CD4-positive, alpha-beta T cell (primary cell): Measurements from ENCODE around the gene TCFL5. TPM values are rescaled to one million over a fixed set of nuclear protein-coding genes. Genes with fewer than 3 reads are reported as not detected.

ENCODE experiments used
- ATAC-seq: fragments of 200-7000 bp; cut with Tn5 transposase; one replicate; pipeline ENCODE4 v1.10.0; 2022; ENCODE audit warnings: mild to moderate bottlenecking; ENCODE audit not compliant: poor library complexity
- CTCF ChIA-PET: fragments of 350-600 bp; sonication (Branson Sonifier 250); formaldehyde crosslinking; loops from one replicate; lab custom pipeline; 2021; ENCODE audit warnings: antibody characterized with exemption, inconsistent platforms; lab: Charles Lee
- POLR2A ChIA-PET: fragments of 350-600 bp; sonication (Branson Sonifier 250); formaldehyde crosslinking; loops from one replicate; lab custom pipeline; 2021; ENCODE audit warnings: antibody characterized with exemption, inconsistent platforms; lab: Charles Lee
- DNase-seq, 14 experiments: peaks; one replicate each; pipeline ENCODE4 v3.0.0-alpha.2; 2013 to 2020; ENCODE audit warnings: mixed read lengths in 2 of 14
- H3K27ac ChIP-seq, 2 donors: one replicate each; pipeline versions ENCODE4 v1.5.1 to v1.7.0; 2013; ENCODE audit warnings: low read length in 2 of 2, low read depth in 1 of 2, mild to moderate bottlenecking in 1 of 2
- H3K27me3 ChIP-seq, 2 experiments: 1 replicate in 1 of 2; 2 replicates in 1 of 2; pipeline versions ENCODE4 v1.6.1 to v1.7.0; 2013; ENCODE audit warnings: low read length in 2 of 2, control low read depth in 1 of 2, mild to moderate bottlenecking in 1 of 2, moderate library complexity in 1 of 2; ENCODE audit not compliant: insufficient read depth in 2 of 2, control insufficient read depth in 1 of 2
- H3K36me3 ChIP-seq: one replicate; pipeline ENCODE4 v1.6.1; 2013; ENCODE audit warnings: low read length, control low read depth; ENCODE audit not compliant: insufficient read depth
- H3K4me1 ChIP-seq: one replicate; pipeline ENCODE4 v1.6.1; 2013; ENCODE audit warnings: low read length, control low read depth; ENCODE audit not compliant: insufficient read depth
- H3K4me3 ChIP-seq: one replicate; pipeline ENCODE4 v1.5.1; 2013; ENCODE audit warnings: mild to moderate bottlenecking, low read length, moderate library complexity
- H3K9me3 ChIP-seq, 2 experiments: 1 replicate in 1 of 2; 2 replicates in 1 of 2; pipeline versions ENCODE4 v1.6.1 to v1.7.0; 2013; ENCODE audit warnings: low read length in 2 of 2, mild to moderate bottlenecking in 2 of 2, control low read depth in 1 of 2, moderate library complexity in 1 of 2; ENCODE audit not compliant: control insufficient read depth in 1 of 2, insufficient read depth in 1 of 2
- H3K27ac Mint-ChIP-seq: one replicate; pipeline ENCODE4 v1.8.0; 2020; ENCODE audit warnings: mixed read lengths
- H3K27me3 Mint-ChIP-seq: one replicate; pipeline ENCODE4 v1.8.0; 2021; ENCODE audit warnings: mixed read lengths
- H3K36me3 Mint-ChIP-seq: one replicate; pipeline ENCODE4 v1.8.0; 2021; ENCODE audit warnings: low read depth, mixed read lengths
- H3K4me1 Mint-ChIP-seq: one replicate; pipeline ENCODE4 v1.8.0; 2021; ENCODE audit warnings: low read depth, mixed read lengths
- H3K4me3 Mint-ChIP-seq: one replicate; pipeline ENCODE4 v1.8.0; 2020; ENCODE audit warnings: mild to moderate bottlenecking, mixed read lengths
- H3K9me3 Mint-ChIP-seq: one replicate; pipeline ENCODE4 v1.8.0; 2020; ENCODE audit warnings: mixed read lengths
- intact Hi-C, 2 experiments: fragments of 100-400 bp; cut with DNase I in 1 of 2; cut with micrococcal nuclease in 1 of 2; formaldehyde crosslinking; loops; one replicate each; pipeline versions ENCODE4 v1.15.1 to v1.9.0; 2023 to 2025; cut with DNase I, micrococcal nuclease
- total RNA-seq, 174 experiments: library from RNA in 2 of 174; stranded (reverse) in 2 of 174; gene quantifications; one replicate each; pipeline ENCODE4 v1.2.3 and lab custom pipeline; 2021 to 2026
- TF ChIP-seq, protein P1 (sequence below): fragments of 200-600 bp; IDR thresholded peaks from one replicate; pipeline ENCODE4 v1.8.0; 2022; ENCODE audit warnings: antibody characterized with exemption, mild to moderate bottlenecking

The TCFL5 gene
- total RNA-seq, 2 experiments from 2014 or later = 5.9 to 6.3 TPM

GRCh38 chr20:62830251-62830650 is 31.4 kb downstream of the TCFL5 start:
- ChIA-PET CTCF (no interaction called here), POLR2A (no interaction called here)
- H3K4me1 ChIP-seq = peaks cover 8% of the 10 kb centered on the region
- Mint-ChIP-seq H3K4me1 (peaks cover 14% of the 10 kb centered on the region), H3K9me3 (no peaks in the 10 kb centered on the region), H3K27me3 (no peaks in the 10 kb centered on the region), H3K36me3 (no peaks in the 10 kb centered on the region), H3K4me3 (no peak overlapping the region), H3K27ac (no peak overlapping the region)
- no peak overlapping the region for H3K27ac ChIP-seq
- H3K4me3 ChIP-seq = no peak overlapping the region
- intact Hi-C loops = no loop called here
- TF ChIP-seq, protein P1, sequence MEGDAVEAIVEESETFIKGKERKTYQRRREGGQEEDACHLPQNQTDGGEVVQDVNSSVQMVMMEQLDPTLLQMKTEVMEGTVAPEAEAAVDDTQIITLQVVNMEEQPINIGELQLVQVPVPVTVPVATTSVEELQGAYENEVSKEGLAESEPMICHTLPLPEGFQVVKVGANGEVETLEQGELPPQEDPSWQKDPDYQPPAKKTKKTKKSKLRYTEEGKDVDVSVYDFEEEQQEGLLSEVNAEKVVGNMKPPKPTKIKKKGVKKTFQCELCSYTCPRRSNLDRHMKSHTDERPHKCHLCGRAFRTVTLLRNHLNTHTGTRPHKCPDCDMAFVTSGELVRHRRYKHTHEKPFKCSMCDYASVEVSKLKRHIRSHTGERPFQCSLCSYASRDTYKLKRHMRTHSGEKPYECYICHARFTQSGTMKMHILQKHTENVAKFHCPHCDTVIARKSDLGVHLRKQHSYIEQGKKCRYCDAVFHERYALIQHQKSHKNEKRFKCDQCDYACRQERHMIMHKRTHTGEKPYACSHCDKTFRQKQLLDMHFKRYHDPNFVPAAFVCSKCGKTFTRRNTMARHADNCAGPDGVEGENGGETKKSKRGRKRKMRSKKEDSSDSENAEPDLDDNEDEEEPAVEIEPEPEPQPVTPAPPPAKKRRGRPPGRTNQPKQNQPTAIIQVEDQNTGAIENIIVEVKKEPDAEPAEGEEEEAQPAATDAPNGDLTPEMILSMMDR = no peak
- DNase-seq (peak in 1 of 14 experiments; percentile 24), ATAC-seq (no peak)
- no peaks in the 10 kb centered on the region for H3K9me3 ChIP-seq
- no peaks in the 10 kb centered on the region for H3K27me3 ChIP-seq
- H3K36me3 ChIP-seq = no peaks in the 10 kb centered on the region

DNA sequence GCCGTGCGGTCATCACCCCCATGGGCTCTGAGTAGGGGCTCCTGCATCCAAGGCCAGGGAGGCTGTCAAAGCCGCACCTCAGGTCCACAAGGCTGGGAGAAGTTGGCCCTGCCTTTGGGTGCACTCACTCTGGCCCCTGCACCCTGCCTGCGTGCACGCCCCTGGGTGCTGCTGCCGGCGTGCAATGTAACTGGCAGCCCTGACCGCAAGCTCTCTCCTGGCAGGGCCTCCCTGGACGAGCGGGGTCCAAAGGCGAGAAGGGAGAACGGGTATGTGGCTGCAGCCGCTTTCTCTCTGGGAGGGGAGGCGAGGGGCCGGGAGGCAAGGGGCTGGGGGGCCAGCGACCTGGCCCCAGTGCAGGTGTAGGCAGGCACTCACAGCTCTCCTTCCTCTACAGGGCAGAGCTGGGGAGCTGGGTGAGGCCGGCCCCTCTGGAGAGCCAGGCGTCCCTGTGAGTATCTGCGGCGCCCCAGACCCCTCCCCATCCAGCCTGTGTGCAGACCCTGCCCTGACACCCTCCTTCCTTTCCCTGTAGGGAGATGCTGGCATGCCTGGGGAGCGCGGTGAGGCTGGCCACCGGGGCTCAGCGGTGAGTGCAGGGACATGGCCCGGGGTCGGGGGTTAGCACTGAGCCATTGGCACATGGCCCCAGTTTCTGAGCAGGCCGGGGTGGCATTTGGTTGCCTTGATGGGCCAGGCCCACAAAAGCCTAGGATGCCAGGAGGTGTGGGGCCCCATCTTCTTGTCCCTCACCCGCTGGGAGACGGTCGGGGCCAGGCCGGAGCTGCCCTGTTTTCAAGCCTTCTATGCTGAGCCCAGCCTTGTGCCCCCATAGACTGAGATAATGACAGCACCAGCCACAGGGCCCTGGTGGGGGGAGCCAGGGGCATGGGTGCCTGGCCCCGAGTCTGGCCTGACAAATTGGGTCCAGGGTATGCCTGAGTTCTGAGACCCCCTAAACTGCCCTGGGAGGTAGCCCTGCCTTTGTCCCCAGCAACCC is 32.1 kb downstream of the TCFL5 start:
- DNase-seq = peak in 1 of 14 experiments; percentile 11
- no peaks in the 10 kb centered on the region for H3K27me3 ChIP-seq

GRCh38 chr20:62828511-62829230 is 33.0 kb downstream of the TCFL5 start:
- intact Hi-C loops = no loop called here
- peaks cover 19% of the 10 kb centered on the region for H3K4me1 ChIP-seq
- Mint-ChIP-seq H3K27me3 (no peaks in the 10 kb centered on the region), H3K27ac (no peak overlapping the region), H3K36me3 (no peaks in the 10 kb centered on the region), H3K9me3 (no peaks in the 10 kb centered on the region), H3K4me3 (no peak overlapping the region), H3K4me1 (peaks cover 14% of the 10 kb centered on the region)
- H3K36me3 ChIP-seq = no peaks in the 10 kb centered on the region
- ATAC-seq = no peak
- peak in 1 of 14 experiments; percentile 20 for DNase-seq
- POLR2A ChIA-PET = no interaction called here
- no peaks in the 10 kb centered on the region for H3K27me3 ChIP-seq
- H3K4me3 ChIP-seq = no peak overlapping the region
- TF ChIP-seq, protein P1 = no peak
- H3K27ac ChIP-seq = no peak overlapping the region
- H3K9me3 ChIP-seq = no peaks in the 10 kb centered on the region
- CTCF ChIA-PET = no interaction called here

More for the DNA sequence above, 32.1 kb downstream of the TCFL5 start:
- H3K4me3 Mint-ChIP-seq = no peak overlapping the region
- intact Hi-C loops = no loop called here
- ATAC-seq = no peak
- H3K36me3 Mint-ChIP-seq = no peaks in the 10 kb centered on the region
- H3K9me3 Mint-ChIP-seq = no peaks in the 10 kb centered on the region
- H3K27ac Mint-ChIP-seq = no peak overlapping the region
- no peaks in the 10 kb centered on the region for H3K27me3 Mint-ChIP-seq
- H3K4me3 ChIP-seq = no peak overlapping the region
- no peaks in the 10 kb centered on the region for H3K9me3 ChIP-seq
- peaks cover 13% of the 10 kb centered on the region for H3K4me1 ChIP-seq
- H3K4me1 Mint-ChIP-seq = peaks cover 14% of the 10 kb centered on the region
- H3K27ac ChIP-seq = no peak overlapping the region
- ChIA-PET POLR2A (no interaction called here), CTCF (no interaction called here)
- TF ChIP-seq, protein P1 = no peak
- H3K36me3 ChIP-seq = no peaks in the 10 kb centered on the region
